Measurements from ENCODE around the gene LCE2C.
"Not testable (repeated sequence)": the region's sequence is repeated elsewhere in the genome, so short reads cannot be mapped to it uniquely, and the experiment has no call there.

LCE2C gene

GRCh38 chr1:152679459-152679858 lies 4.4 kb downstream of the LCE2C start:
- Histone ChIP-seq H3K27ac (ENCODE audit: poor library complexity, severe bottlenecking) (no peak overlapping the region), H3K36me3 (ENCODE audit: low read depth) (no peaks in the 10 kb centered on the region), H3K4me1 (ENCODE audit: insufficient read depth, poor library complexity, severe bottlenecking) (no peaks in the 10 kb centered on the region), H3K4me3 (ENCODE audit: severe bottlenecking) (no peak overlapping the region), H3K9me3 (ENCODE audit: severe bottlenecking) (no peaks in the 10 kb centered on the region), H3K27me3 (ENCODE audit: insufficient read depth, poor library complexity, severe bottlenecking) (peaks cover 5% of the 10 kb centered on the region)
- TF ChIP-seq, protein P1, sequence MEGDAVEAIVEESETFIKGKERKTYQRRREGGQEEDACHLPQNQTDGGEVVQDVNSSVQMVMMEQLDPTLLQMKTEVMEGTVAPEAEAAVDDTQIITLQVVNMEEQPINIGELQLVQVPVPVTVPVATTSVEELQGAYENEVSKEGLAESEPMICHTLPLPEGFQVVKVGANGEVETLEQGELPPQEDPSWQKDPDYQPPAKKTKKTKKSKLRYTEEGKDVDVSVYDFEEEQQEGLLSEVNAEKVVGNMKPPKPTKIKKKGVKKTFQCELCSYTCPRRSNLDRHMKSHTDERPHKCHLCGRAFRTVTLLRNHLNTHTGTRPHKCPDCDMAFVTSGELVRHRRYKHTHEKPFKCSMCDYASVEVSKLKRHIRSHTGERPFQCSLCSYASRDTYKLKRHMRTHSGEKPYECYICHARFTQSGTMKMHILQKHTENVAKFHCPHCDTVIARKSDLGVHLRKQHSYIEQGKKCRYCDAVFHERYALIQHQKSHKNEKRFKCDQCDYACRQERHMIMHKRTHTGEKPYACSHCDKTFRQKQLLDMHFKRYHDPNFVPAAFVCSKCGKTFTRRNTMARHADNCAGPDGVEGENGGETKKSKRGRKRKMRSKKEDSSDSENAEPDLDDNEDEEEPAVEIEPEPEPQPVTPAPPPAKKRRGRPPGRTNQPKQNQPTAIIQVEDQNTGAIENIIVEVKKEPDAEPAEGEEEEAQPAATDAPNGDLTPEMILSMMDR (IDR thresholded peaks at IDR 0.05; ENCODE audit: poor library complexity, severe bottlenecking): no peak
- no peak for ATAC-seq (ENCODE audit: low read depth)
- DNase-seq (ENCODE audit: low spot score): no peak

GRCh38 chr1:152681616-152682015 lies 6.5 kb downstream of the LCE2C start:
- no peak for ATAC-seq (ENCODE audit: low read depth)

DNA sequence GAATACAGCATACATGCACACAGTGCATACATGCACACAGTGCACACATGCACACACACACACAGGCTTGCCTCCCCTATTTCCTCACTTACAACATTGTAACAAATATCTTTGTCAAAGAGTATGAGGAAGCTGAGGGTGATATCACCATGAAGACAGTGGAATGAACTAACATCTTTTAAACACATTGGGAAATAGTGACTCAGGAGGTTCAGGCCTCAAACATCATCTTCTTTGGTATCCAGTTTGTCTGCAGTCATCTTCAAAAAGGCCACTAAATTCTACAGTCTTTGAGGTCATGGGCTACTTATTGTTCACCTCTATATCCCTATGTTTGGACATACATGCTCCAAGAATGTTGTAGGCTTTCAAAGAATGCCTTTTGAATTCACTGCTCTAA lies 8.8 kb downstream of the LCE2C start:
- Histone ChIP-seq H3K4me3 (ENCODE audit: severe bottlenecking) (no peak overlapping the region), H3K27me3 (ENCODE audit: insufficient read depth, poor library complexity, severe bottlenecking) (peaks cover 10% of the 10 kb centered on the region), H3K27ac (ENCODE audit: poor library complexity, severe bottlenecking) (no peak overlapping the region), H3K4me1 (ENCODE audit: insufficient read depth, poor library complexity, severe bottlenecking) (no peaks in the 10 kb centered on the region), H3K9me3 (ENCODE audit: severe bottlenecking) (no peaks in the 10 kb centered on the region), H3K36me3 (ENCODE audit: low read depth) (no peaks in the 10 kb centered on the region)
- TF ChIP-seq, protein P1 (IDR thresholded peaks at IDR 0.05; ENCODE audit: poor library complexity, severe bottlenecking): no peak
- no peak for ATAC-seq (ENCODE audit: low read depth)
- DNase-seq (ENCODE audit: low spot score): no peak

More at GRCh38 chr1:152681616-152682015, 6.5 kb downstream of the LCE2C start:
- DNase-seq (ENCODE audit: low spot score): no peak
- Histone ChIP-seq H3K9me3 (ENCODE audit: severe bottlenecking) (no peaks in the 10 kb centered on the region), H3K4me1 (ENCODE audit: insufficient read depth, poor library complexity, severe bottlenecking) (no peaks in the 10 kb centered on the region), H3K27me3 (ENCODE audit: insufficient read depth, poor library complexity, severe bottlenecking) (peaks cover 5% of the 10 kb centered on the region), H3K4me3 (ENCODE audit: severe bottlenecking) (no peak overlapping the region), H3K27ac (ENCODE audit: poor library complexity, severe bottlenecking) (no peak overlapping the region), H3K36me3 (ENCODE audit: low read depth) (no peaks in the 10 kb centered on the region)
- TF ChIP-seq, protein P1 (IDR thresholded peaks at IDR 0.05; ENCODE audit: poor library complexity, severe bottlenecking): no peak

- not testable (repeated sequence) for H3K36me3 ChIP-seq (ENCODE audit: low read depth); H3K27ac ChIP-seq (ENCODE audit: poor library complexity, severe bottlenecking); H3K9me3 ChIP-seq (ENCODE audit: severe bottlenecking); DNase-seq (ENCODE audit: low spot score); H3K4me1 ChIP-seq (ENCODE audit: insufficient read depth, poor library complexity, severe bottlenecking); H3K27me3 ChIP-seq (ENCODE audit: insufficient read depth, poor library complexity, severe bottlenecking); H3K4me3 ChIP-seq (ENCODE audit: severe bottlenecking); ATAC-seq (ENCODE audit: low read depth)
Measured at GRCh38 chr1:152685823-152686222, 10.7 kb downstream of the LCE2C start, which contains the start of gene LCE2B. Gene LCE2B (plus strand): TSS chr1:152686123. CDS start chr1:152686844, 721 bp downstream.

- Histone ChIP-seq H3K4me1 (ENCODE audit: insufficient read depth, poor library complexity, severe bottlenecking) (no peaks in the 10 kb centered on the region), H3K27me3 (ENCODE audit: insufficient read depth, poor library complexity, severe bottlenecking) (no peaks in the 10 kb centered on the region), H3K36me3 (ENCODE audit: low read depth) (no peaks in the 10 kb centered on the region), H3K27ac (ENCODE audit: poor library complexity, severe bottlenecking) (no peak within 1 kb of the TSS), H3K9me3 (ENCODE audit: severe bottlenecking) (no peaks in the 10 kb centered on the region), H3K4me3 (ENCODE audit: severe bottlenecking) (no peak within 1 kb of the TSS)
- TF ChIP-seq, protein P1 (IDR thresholded peaks at IDR 0.05; ENCODE audit: poor library complexity, severe bottlenecking): no peak
- no peak for DNase-seq (ENCODE audit: low spot score)
- no peak for ATAC-seq (ENCODE audit: low read depth)
Measured at GRCh38 chr1:152697701-152698600, 22.9 kb downstream of the LCE2C start, which contains the start of gene LCE2A. Gene LCE2A (plus strand): TSS chr1:152698345. CDS start chr1:152698902, 557 bp downstream.

Measured in RWPE2 (cell line).